GM12891 (cell line): ENCODE data around the gene ARL11.
A peak's percentile ranks its signal among the peaks of the same experiment; 100 is the strongest.

ENCODE experiments used
- DNase-seq: peaks from one replicate; pipeline ENCODE4 v3.0.0; 2011; ENCODE audit warnings: low spot score; ENCODE audit not compliant: insufficient read length
- FAIRE-seq: peaks from 2 replicates; lab custom pipeline; 2011; peaks lifted over from hg19 to GRCh38; lab: Jason Lieb, UNC
- PAX5 ChIP-seq: IDR thresholded peaks from 2 replicates; pipeline ENCODE4 v1.6.1; 2011; ENCODE audit warnings: low read length, moderate library complexity, mild to moderate bottlenecking; ENCODE audit not compliant: insufficient read depth, severe bottlenecking
- POLR2A ChIP-seq: IDR thresholded peaks from 2 replicates; pipeline ENCODE4 v1.6.1; 2011; ENCODE audit warnings: low read depth, low read length, control low read depth
- POLR2AphosphoS5 ChIP-seq: IDR thresholded peaks from 2 replicates; pipeline ENCODE4 v1.6.1; 2011; ENCODE audit warnings: low read depth, low read length, control low read depth
- POU2F2 ChIP-seq: IDR thresholded peaks from 2 replicates; pipeline ENCODE4 v1.6.1; 2011; ENCODE audit warnings: low read depth, mild to moderate bottlenecking, control low read depth, low read length, moderate library complexity
- SPI1 ChIP-seq: IDR thresholded peaks from 2 replicates; pipeline ENCODE4 v1.6.1; 2011; ENCODE audit warnings: low read depth, low read length, control low read depth
- TAF1 ChIP-seq: IDR thresholded peaks from 2 replicates; pipeline ENCODE4 v1.6.1; 2011; ENCODE audit warnings: low read depth, low read length, control low read depth

The ARL11 gene

GRCh38 chr13:49615836-49616675, 12.3 kb upstream of the ARL11 start:
- DNase-seq, result no peak
- FAIRE-seq, result no peak
- TF ChIP-seq POLR2A, result no peak
- no peak for TF ChIP-seq TAF1
- TF ChIP-seq POLR2AphosphoS5, result no peak

- DNase-seq, result no peak
- FAIRE-seq, result no peak
- TF ChIP-seq PAX5, result no peak
- no peak for TF ChIP-seq POLR2A
- no peak for TF ChIP-seq SPI1
- TF ChIP-seq POLR2AphosphoS5, result no peak
- TF ChIP-seq TAF1, result no peak
- no peak for TF ChIP-seq POU2F2
These were observed 11.6 kb upstream of the ARL11 start for GRCh38 chr13:49616676-49617065.

DNA sequence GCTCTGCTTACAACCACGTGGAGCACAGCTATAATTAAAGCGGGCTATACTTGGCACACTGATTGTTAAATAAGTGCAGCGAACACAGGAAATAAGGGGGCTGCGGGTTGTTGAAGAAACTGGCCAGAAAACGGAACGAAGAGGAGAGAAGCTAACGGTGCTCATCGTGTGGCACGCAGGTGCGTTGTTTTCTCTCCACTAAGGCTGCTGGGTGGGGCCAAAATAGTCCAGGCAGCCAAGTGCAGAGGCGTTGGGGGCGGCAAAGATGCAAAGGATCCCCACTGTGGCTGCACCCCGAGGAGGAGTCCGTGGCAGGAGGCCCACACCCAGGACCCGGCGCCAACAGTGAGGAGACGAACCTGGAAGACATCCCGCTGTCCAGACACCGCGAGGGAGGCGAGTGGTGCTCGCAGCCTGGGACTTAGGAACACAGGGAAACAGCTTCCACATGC, 8.1 kb upstream of the ARL11 start:
- FAIRE-seq (no peak), DNase-seq (no peak)
- no peak for TF ChIP-seq PAX5
- TF ChIP-seq POLR2AphosphoS5, result no peak
- no peak for TF ChIP-seq POU2F2
- TF ChIP-seq TAF1, result no peak
- no peak for TF ChIP-seq POLR2A
- TF ChIP-seq SPI1, result no peak

DNA sequence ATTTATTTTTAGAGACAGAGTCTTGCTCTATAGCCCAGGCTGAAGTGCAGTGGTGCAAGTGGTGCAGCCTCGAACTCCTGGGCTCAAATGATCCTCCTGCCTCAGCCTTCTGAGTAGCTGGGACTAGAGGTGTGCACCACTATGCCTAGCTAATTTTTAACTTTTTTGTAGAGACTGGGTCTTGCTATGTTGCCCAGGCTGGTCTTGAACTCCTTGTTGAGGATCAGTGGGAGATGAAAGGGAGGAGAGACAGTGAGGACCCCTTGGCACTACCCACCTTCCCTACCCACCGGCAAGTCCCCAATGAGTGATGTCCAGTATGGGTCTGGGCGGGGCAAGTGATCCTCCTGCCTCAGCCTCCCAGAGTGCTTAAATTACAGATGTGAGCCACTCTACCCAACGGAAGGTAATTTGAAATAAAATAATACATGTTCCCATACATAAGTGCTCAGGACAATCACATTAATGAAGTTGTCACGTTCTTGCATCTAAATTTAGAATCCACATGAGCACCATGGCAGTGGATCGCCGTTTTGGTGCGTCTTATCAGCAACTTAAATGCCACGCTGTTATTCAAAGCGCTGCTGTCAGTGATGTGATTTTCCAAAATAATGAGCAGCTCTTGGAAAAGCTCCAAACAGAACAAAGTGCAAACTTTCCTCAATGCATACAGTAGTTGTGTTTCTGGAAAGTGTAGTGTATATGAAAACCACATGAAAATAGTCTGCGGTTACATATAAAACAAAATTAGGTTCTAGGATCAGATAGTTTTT, 5.9 kb upstream of the ARL11 start:
- DNase-seq (no peak), FAIRE-seq (no peak)
- TF ChIP-seq PAX5, result no peak
- no peak for TF ChIP-seq POLR2A
- TF ChIP-seq TAF1, result no peak
- TF ChIP-seq POU2F2, result no peak
- no peak for TF ChIP-seq SPI1

GRCh38 chr13:49624229-49624628, 4.1 kb upstream of the ARL11 start:
- DNase-seq (no peak), FAIRE-seq (no peak)
- no peak for TF ChIP-seq TAF1
- no peak for TF ChIP-seq POLR2AphosphoS5
- TF ChIP-seq POLR2A, result no peak
- no peak for TF ChIP-seq PAX5
- no peak for TF ChIP-seq SPI1

- FAIRE-seq, result no peak
- TF ChIP-seq POLR2AphosphoS5 (no peak), POU2F2 (no peak), PAX5 (no peak), TAF1 (no peak), POLR2A (no peak), SPI1 (no peak)
- no peak for DNase-seq
These were observed 2.8 kb upstream of the ARL11 start for GRCh38 chr13:49625392-49626079.

GRCh38 chr13:49629196-49629938, 1.1 kb downstream of the ARL11 start:
- TF ChIP-seq POLR2AphosphoS5 (no peak), PAX5 (no peak), POLR2A (no peak), POU2F2 (no peak), SPI1 (no peak), TAF1 (no peak)
- FAIRE-seq (peak; percentile 74), DNase-seq (no peak)

GRCh38 chr13:49629947-49630346, 1.6 kb downstream of the ARL11 start:
- FAIRE-seq, result no peak
- TF ChIP-seq POU2F2, result no peak
- TF ChIP-seq POLR2A, result no peak
- TF ChIP-seq PAX5, result no peak
- no peak for TF ChIP-seq SPI1
- TF ChIP-seq TAF1, result no peak
- TF ChIP-seq POLR2AphosphoS5, result no peak
- no peak for DNase-seq

GRCh38 chr13:49630580-49630979, 2.3 kb downstream of the ARL11 start:
- no peak for FAIRE-seq

More at GRCh38 chr13:49630580-49630979, 2.3 kb downstream of the ARL11 start:
- DNase-seq, result no peak
- TF ChIP-seq TAF1 (no peak), POU2F2 (no peak), POLR2A (no peak), PAX5 (no peak), POLR2AphosphoS5 (no peak), SPI1 (no peak)
